ENCODE data around the gene HYPK. TPM values are rescaled to one million over a fixed set of nuclear protein-coding genes. Genes with fewer than 3 reads are reported as not detected.

The HYPK gene
- total RNA-seq, 6 donors from 2014 or later: 6.5 to 41.9 (median 14.1) TPM

DNA sequence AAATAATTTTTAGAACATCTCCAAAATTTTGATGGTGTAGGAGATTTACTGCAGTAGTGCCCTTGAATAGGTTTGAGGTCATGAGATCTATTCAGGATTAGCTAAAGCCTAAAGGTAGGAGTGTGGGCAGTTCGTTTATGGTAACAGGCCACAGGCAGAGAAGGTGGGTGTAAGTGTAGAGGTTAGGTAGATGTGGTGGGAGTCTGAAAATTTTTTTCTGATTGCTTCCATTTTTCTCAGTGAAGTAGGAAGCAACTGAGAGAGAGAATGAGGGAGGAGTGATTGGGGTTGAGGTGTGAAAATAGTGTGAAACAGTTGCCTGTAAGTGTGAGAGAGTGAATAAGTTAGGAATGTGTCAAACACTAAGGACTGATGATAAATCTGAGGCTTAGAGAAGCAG, 21.4 kb upstream of the HYPK start:
- Histone ChIP-seq H3K4me3 (no peak overlapping the region), H3K4me1 (peaks cover 10 to 23% (median 14%) of the 10 kb centered on the region in 4 donors), H3K27me3 (no peaks in the 10 kb centered on the region), H3K27ac (no peak overlapping the region), H3K36me3 (peaks cover 0 to 3% (median 1%) of the 10 kb centered on the region in 4 donors), H3K9me3 (no peaks in the 10 kb centered on the region)
- ATAC-seq (ENCODE audit: low FRiP score in 2 of 2): no peak
- DNase-seq: no peak
- no peak for TF ChIP-seq EP300 (IDR thresholded peaks at IDR 0.05)
- TF ChIP-seq POLR2AphosphoS5 (IDR thresholded peaks at IDR 0.05): no peak
- no peak for TF ChIP-seq POLR2A (IDR thresholded peaks at IDR 0.05)
- TF ChIP-seq, protein P1, sequence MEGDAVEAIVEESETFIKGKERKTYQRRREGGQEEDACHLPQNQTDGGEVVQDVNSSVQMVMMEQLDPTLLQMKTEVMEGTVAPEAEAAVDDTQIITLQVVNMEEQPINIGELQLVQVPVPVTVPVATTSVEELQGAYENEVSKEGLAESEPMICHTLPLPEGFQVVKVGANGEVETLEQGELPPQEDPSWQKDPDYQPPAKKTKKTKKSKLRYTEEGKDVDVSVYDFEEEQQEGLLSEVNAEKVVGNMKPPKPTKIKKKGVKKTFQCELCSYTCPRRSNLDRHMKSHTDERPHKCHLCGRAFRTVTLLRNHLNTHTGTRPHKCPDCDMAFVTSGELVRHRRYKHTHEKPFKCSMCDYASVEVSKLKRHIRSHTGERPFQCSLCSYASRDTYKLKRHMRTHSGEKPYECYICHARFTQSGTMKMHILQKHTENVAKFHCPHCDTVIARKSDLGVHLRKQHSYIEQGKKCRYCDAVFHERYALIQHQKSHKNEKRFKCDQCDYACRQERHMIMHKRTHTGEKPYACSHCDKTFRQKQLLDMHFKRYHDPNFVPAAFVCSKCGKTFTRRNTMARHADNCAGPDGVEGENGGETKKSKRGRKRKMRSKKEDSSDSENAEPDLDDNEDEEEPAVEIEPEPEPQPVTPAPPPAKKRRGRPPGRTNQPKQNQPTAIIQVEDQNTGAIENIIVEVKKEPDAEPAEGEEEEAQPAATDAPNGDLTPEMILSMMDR (IDR thresholded peaks at IDR 0.05): no peak
- 76 to 100% methylated on average over 1 of the region's 1 CpG for WGBS, 2 donors

DNA sequence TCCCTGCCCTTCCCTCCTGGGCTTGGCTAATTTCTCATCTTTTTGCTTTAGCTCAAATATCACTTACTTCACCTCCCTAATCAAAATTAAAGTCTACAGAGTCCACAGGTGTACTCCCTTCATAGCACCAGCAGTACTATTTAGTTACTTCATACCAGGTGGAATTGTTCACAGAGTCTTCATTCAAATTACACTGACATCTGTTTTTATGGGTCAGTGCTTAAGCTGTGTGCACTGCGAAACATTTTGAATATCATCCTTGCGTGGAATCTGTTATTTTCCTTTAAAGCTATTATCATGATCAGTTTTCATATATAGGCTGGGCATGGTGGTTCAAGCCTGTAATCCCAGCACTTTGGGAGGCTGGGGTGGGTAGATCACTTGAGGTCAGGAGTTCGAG, 11.0 kb upstream of the HYPK start:
- Histone ChIP-seq H3K27ac (no peak overlapping the region), H3K9me3 (no peaks in the 10 kb centered on the region), H3K27me3 (no peaks in the 10 kb centered on the region), H3K4me1 (peaks cover 13 to 21% (median 16%) of the 10 kb centered on the region in 4 donors), H3K36me3 (peaks cover 0 to 10% (median 7%) of the 10 kb centered on the region in 4 donors), H3K4me3 (no peak overlapping the region)
- TF ChIP-seq POLR2AphosphoS5 (IDR thresholded peaks at IDR 0.05) (no peak), EP300 (IDR thresholded peaks at IDR 0.05) (no peak), POLR2A (IDR thresholded peaks at IDR 0.05) (no peak)
- TF ChIP-seq, protein P1 (IDR thresholded peaks at IDR 0.05): no peak
- WGBS, 2 donors: 94 to 98% methylated on average over 3 of the region's 3 CpGs
- DNase-seq (no peak), ATAC-seq (ENCODE audit: low FRiP score in 2 of 2) (no peak)

DNA sequence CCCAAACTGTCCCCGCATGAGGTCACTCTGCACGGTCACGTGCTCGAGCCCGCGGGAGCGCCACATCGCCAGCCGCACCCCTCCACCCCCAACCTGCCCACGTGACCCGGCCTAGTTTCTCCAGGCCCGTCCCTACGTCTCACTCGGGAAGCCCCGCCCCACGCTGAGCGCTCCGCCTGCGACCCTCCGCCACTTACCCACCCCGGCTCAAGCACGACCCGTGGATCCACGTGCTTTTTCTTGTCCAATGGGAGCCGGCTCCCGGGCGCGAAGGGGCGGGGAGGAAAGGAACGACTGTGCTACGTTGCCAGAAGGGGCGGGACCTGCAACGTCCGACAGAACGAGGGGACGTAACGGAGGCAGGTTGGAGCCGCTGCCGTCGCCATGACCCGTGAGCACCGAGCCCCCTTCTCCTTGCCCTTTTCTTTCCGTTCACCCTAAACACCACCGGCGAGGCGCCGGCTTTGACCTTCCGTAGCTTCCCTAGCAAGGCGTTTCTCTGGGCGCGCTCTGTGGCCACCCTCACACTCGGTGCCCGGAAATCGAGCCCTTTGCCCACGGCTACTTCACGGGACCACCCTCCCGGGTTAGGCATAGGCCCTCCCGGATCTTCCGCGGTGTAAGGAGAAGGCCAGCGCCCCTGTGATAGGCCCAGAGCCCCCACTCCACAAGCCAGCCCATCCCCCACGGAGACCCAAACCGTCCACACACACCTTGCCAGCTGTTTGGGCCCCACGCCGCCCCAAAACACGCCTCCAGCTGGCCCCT, 8.2 kb upstream of the HYPK start, which contains the start of gene SERF2:
Gene SERF2, plus strand, starts transcription at position 328 of the 768 bp plus-strand sequence. Its CDS starts 57 bp downstream, at position 385.
- peaks cover 5 to 38% (median 23%) of the 10 kb centered on the region in 4 donors for H3K36me3 ChIP-seq
- DNase-seq (peak; percentile 100), ATAC-seq (ENCODE audit: low FRiP score in 2 of 2) (peak; percentile 98 to 99)
- peak; percentile 97 to 100 (median 98) for TF ChIP-seq POLR2A (IDR thresholded peaks at IDR 0.05)
- TF ChIP-seq, protein P1 (IDR thresholded peaks at IDR 0.05): no peak
- TF ChIP-seq EP300 (IDR thresholded peaks at IDR 0.05): peak in 1 of 4 donors; percentile 73
- peak; percentile 99 to 100 for TF ChIP-seq POLR2AphosphoS5 (IDR thresholded peaks at IDR 0.05)
- peaks cover 27 to 43% (median 31%) of the 10 kb centered on the region in 4 donors for H3K4me1 ChIP-seq
- peak within 1 kb of the TSS; percentile 62 to 93 (median 78) for H3K4me3 ChIP-seq
- 0% methylated on average over 3 to 51 of the region's 66 CpGs for WGBS, 2 donors
- H3K9me3 ChIP-seq: no peaks in the 10 kb centered on the region
- H3K27me3 ChIP-seq: no peaks in the 10 kb centered on the region
- H3K27ac ChIP-seq: peak within 1 kb of the TSS; percentile 95 to 100 (median 98)

DNA sequence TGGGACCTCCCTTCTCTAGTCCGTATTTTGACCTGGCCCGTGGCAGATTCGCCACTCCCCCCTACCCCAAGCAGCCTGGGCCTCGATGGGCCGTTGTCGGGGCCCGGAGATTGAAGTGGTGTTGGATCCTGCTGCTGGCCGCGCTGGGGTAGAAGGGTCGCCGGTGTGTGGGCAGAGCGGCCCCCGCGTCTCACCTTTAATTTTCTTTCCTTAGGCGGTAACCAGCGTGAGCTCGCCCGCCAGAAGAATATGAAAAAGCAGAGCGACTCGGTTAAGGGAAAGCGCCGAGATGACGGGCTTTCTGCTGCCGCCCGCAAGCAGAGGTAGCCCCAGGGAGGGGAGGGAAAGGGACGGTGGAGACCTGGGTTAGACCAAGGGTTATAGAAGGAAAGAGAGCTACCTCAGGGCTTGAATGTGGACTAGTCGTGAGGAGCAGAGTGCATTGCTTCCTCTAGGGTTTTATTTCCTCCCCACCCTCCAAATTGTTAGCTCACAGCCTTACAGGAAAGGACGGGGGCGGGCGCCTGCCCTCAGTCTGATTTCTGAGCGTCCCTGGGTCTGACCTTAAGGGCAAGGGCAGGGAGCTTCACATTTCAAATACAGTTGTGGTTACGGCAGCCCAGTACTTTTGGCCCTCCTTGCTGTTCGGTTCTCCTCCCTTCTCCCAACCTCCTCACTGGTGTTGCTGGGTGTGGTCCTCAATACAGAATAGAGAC, 7.5 kb upstream of the HYPK start:
- no peaks in the 10 kb centered on the region for H3K9me3 ChIP-seq
- H3K36me3 ChIP-seq: peaks cover 5 to 45% (median 26%) of the 10 kb centered on the region in 4 donors
- 1 to 2% methylated on average over 32 to 33 of the region's 33 CpGs for WGBS, 2 donors
- ATAC-seq (ENCODE audit: low FRiP score in 2 of 2) (peak; percentile 38 to 39), DNase-seq (peak in 1 of 2 donors; percentile 53)
- H3K27ac ChIP-seq: peak overlapping the region; percentile 95 to 100 (median 98)
- TF ChIP-seq EP300 (IDR thresholded peaks at IDR 0.05) (no peak), POLR2A (IDR thresholded peaks at IDR 0.05) (peak in 1 of 4 donors; percentile 28), POLR2AphosphoS5 (IDR thresholded peaks at IDR 0.05) (peak; percentile 43 to 63)
- TF ChIP-seq, protein P1 (IDR thresholded peaks at IDR 0.05): peak in 3 of 6 experiments; percentile 4 to 47 (median 19)
- no peaks in the 10 kb centered on the region for H3K27me3 ChIP-seq
- peak overlapping the region; percentile 62 to 93 (median 78) for H3K4me3 ChIP-seq
- peaks cover 32 to 51% (median 36%) of the 10 kb centered on the region in 4 donors for H3K4me1 ChIP-seq
